Measurements from ENCODE around the gene FAM53B.

- TF ChIP-seq POLR2A (IDR thresholded peaks at IDR 0.05) (no peak), POLR2AphosphoS5 (IDR thresholded peaks at IDR 0.05) (peak in 2 of 4 donors; percentile 5 to 51)
- TF ChIP-seq, protein P1, sequence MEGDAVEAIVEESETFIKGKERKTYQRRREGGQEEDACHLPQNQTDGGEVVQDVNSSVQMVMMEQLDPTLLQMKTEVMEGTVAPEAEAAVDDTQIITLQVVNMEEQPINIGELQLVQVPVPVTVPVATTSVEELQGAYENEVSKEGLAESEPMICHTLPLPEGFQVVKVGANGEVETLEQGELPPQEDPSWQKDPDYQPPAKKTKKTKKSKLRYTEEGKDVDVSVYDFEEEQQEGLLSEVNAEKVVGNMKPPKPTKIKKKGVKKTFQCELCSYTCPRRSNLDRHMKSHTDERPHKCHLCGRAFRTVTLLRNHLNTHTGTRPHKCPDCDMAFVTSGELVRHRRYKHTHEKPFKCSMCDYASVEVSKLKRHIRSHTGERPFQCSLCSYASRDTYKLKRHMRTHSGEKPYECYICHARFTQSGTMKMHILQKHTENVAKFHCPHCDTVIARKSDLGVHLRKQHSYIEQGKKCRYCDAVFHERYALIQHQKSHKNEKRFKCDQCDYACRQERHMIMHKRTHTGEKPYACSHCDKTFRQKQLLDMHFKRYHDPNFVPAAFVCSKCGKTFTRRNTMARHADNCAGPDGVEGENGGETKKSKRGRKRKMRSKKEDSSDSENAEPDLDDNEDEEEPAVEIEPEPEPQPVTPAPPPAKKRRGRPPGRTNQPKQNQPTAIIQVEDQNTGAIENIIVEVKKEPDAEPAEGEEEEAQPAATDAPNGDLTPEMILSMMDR (IDR thresholded peaks at IDR 0.05), result no peak
Measured at GRCh38 chr10:124742413-124743190, 1.6 kb downstream of the FAM53B start.
